NCI-H1092 treated with DMSO at 0.1 percent for 48 hours (cell line): ENCODE measurements around the gene MLST8.
A peak's percentile ranks its signal among the peaks of the same experiment; 100 is the strongest.
"Not testable (repeated sequence)": the region's sequence is repeated elsewhere in the genome, so short reads cannot be mapped to it uniquely, and the experiment has no call there.

Source experiments
- DNase-seq: peaks from one replicate; lab custom pipeline; 2025; lab: John Stamatoyannopoulos, UW

The MLST8 gene

DNA sequence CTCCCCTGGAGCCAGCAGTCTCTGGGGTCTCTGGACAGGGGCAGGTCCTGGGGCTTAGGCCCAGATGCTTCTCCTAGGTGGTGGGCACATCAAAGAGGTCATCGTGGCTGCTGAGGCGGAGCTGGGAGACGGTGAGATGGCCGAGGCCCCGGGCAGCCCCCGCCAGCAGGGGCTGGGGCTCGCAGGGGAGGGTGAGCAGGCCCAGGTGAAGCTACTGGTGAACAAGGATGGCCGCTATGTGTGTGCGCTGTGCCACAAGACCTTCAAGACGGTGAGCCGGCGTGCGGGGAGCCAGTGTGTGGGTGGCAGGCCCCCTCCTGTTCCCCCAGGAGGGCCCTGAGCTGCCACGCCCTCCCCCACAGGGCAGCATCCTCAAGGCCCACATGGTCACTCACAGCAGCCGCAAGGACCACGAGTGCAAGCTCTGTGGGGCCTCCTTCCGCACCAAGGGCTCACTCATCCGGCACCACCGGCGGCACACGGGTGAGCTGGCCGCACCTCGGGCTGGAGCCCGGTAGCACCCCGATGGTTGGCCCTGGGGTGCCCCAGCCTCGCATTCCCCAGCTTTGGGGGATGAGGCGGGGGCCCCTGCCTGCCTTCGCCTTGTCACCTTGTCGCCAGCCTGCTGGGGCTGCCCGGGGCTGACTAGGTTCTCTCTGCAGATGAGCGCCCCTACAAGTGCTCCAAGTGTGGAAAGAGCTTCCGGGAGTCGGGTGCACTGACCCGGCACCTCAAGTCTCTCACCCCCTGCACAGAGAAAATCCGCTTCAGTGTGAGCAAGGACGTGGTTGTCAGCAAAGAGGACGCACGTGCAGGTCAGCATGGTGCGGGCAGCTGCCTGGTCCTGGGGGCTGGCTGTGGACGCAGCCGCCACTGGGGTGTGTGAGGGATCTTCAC lies 27.1 kb downstream of the MLST8 start:
- DNase-seq, result no peak

DNA sequence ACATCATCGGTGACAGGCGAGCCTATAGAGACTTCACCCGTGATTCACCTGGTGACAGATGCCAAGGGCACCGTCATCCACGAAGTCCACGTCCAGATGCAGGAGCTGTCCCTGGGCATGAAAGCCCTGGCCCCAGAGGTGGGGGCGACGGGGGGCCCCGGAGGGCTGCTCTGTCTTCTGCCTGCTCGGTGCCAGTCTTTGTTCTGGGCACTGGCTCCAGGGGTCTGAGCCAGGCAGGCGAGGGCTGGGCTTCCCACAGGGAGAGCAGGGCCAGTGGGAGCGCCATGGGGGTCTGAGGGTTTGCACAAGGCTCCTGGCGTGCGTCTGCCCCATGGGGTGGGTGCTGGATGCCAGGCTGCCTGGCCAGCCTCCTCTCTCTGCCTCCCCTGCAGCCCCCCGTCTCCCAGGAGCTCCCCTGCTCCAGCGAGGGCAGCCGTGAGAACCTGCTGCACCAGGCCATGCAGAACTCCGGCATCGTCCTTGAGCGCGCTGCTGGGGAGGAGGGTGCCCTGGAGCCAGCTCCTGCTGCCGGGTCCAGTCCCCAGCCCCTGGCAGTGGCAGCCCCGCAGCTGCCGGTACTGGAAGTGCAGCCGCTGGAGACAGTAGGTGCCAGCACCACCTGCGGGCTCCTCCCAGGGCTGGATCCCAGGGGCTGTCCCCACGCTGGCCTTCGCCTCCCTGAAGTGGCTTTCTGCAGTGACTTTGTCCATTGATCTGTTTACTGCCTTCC lies 28.0 kb downstream of the MLST8 start:
- no peak for DNase-seq

DNA sequence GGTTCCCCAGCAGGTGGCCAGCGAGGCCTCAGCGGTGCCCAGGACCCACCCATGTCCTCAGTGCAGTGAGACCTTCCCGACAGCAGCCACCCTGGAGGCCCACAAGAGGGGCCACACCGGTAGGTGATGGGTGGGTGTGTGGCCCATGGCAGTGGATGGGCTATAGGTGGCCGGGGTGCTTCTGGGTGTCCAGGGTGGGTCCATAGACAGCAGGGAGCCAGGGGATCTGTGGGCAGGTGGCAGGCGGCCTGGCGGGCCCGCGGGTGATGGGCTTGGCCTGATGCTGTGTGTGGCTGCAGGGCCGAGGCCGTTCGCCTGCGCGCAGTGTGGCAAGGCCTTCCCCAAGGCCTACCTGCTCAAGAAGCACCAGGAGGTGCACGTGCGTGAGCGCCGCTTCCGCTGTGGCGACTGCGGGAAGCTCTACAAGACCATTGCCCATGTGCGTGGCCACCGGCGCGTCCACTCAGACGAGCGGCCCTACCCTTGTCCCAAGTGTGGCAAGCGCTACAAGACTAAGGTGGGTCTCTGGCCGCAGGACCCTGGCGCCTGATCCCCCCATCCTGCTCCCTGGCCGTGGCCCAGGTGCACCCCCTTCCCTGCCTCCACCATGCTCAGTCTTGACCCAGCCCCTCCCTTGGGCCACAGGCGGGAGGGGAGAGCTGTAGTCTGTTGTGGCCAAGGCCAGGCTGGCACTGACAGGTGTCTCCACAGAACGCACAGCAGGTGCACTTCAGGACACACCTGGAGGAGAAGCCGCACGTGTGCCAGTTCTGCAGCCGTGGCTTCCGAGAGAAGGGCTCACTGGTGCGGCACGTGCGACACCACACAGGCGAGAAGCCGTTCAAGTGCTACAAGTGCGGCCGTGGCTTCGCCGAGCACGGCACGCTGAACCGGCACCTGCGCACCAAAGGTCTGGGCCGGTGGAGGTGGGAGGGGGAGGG lies 28.9 kb downstream of the MLST8 start:
- no peak for DNase-seq

DNA sequence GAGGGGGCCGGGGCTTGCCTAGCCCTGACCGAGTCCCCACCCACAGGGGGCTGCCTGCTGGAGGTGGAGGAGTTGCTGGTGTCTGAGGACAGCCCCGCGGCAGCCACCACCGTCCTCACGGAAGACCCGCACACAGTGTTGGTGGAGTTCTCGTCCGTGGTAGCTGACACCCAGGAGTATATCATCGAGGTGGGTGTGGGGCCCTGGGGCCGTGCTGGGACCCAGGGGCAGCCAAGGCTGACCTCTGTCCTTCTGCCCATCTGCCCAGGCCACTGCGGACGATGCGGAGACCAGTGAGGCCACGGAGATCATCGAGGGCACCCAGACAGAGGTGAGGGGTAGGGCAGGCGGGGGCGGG lies 29.5 kb downstream of the MLST8 start:
- no peak for DNase-seq

DNA sequence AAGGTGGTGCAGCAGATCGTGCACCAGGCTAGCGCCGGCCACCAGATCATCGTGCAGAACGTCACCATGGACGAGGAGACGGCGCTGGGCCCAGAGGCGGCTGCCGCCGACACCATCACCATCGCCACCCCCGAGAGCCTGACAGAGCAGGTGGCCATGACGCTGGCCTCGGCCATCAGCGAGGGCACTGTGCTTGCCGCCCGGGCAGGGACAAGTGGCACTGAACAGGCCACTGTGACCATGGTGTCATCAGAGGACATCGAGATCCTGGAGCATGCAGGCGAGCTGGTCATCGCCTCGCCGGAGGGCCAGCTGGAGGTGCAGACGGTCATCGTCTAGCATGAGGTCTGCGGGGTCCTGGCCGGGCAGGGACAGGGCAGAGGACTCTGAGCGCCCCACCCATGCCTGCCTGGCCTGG lies 30.0 kb downstream of the MLST8 start:
- DNase-seq, result no peak

DNA sequence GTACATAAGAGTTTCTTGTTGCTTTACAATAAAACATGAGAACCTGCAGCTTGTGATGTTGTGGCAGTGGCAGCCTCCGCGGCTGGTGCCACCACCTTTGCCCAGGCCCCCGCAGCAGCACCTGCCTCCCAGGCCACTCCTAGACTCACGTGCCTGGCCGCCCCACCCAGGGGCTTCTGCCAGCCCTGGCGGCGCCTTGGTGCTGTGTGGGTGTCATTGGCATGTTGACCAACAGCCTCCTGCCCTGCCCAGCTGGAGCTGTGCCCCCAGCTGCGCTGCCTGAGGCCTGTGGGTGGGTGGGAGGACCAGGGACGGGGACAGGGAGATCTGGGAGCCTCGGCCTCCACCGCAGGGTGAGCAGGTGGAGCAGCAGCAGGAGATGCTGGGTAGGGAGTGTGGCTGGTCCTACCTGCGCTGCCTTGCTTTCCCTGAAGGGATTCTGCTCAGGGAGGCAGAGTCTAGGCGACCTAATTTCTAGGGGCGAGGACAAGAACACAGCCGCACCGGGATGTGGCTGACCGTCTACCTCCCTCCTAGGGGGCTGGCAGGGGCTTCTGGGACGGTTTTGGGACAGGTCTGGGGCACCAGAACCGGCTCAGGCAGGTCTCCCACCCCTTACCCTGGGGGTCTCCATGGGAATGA lies 30.6 kb downstream of the MLST8 start:
- no peak for DNase-seq

DNA sequence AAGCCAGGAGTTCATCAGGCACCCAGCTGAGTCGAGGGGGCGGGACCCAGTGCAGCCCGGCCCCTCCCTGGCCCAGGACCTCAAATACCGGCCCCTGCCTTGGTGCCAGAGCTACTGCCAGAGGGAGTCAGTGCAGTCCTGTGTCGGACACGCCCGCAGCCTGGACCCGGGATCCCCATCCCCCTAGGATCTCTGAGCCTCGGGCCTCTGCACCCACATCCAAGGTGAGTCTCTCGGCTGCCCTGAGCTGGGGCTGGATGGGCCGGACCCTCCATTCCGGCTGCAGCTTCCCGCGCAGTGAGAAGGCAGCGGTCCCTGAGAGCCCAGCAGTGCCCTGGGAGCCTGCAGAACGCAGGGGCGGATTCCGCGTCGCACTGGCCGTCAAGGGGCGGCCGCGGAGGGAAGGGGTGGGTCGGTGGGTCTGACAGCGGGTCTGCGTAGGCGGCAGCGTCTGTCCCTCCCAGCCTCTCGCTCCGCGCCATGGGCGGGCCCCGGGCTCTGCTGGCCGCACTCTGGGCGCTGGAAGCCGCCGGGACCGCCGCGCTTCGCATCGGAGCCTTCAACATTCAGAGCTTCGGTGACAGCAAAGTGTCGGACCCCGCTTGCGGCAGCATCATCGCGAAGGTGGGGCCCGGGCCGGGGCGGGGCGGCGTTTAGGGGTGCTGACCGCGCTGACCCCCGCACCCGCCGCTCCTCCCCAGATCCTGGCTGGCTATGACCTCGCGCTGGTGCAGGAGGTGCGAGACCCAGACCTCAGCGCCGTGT lies 31.3 kb downstream of the MLST8 start, which contains the start of gene DNASE1L2:
TSS of gene DNASE1L2 (plus strand) at position 108 of the 765 bp plus-strand sequence. CDS start at position 481, 373 bp downstream.
- DNase-seq, result no peak

DNA sequence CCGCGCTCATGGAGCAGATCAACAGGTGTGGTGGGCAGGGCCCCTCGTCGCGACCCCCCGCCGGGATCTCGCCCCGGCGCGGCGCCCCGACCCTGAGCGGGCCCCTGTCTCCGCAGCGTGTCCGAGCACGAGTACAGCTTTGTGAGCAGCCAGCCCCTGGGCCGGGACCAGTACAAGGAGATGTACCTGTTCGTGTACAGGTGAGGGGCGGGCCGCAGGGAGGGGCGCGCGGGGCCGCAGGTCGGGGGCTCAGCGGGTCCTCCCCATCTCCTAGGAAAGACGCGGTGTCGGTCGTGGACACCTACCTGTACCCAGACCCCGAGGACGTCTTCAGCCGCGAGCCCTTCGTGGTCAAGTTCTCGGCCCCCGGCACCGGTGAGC lies 31.8 kb downstream of the MLST8 start:
- DNase-seq, result no peak

DNA sequence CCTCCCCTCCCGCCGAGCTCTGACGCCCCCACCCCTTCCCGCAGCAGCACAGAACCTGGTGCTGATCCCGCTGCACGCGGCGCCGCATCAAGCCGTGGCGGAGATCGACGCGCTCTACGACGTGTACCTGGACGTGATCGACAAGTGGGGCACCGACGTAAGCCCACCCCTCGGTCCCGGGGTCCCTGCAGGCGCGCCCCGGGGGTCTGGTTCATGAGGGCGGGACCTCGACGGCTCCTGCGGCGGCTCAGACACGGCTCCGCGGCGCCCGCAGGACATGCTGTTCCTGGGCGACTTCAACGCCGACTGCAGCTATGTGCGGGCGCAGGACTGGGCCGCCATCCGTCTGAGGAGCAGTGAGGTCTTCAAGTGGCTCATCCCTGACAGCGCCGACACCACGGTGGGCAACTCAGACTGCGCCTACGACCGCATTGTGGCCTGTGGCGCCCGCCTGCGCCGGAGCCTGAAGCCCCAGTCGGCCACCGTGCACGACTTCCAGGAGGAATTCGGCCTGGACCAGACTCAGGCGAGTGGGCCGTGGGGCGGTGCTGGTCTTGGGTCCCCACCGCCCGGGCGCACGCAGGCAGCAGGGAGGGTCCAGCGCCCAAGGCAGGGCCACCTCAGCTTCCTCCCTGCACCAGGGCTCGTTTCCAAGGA lies 32.4 kb downstream of the MLST8 start:
- no peak for DNase-seq

DNA sequence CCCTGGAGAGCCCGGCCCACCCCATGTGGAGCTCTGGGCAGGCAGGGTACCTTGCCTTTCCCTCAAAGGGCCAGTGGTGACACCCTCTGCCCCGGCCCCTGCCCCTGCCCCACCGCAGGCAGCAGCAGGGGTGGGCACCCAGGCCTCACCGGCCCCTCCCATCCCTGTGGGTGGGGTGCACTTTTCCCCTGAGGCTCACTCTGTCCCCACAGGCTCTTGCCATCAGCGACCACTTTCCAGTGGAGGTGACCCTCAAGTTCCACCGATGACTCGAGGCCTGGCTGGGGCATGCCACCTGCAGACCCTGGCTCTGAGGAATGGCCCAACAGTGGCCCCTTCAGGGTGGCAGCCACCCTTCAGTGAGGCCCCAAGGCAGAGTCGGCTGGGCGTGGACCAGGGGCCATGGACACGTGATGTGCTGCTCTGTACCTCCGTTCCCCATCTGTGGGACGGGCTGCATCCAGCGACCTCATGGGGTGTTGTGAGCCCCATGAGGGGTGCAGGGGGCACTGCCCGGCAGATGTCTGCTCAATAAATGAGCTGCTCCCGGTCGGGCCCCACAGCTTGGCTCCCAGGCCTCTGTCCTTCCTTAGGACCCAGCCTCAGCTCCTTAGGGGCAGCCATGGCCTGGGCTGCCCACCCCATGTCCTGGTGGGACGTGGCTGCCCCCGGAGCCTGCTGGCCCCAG lies 33.0 kb downstream of the MLST8 start:
- DNase-seq, result no peak

DNA sequence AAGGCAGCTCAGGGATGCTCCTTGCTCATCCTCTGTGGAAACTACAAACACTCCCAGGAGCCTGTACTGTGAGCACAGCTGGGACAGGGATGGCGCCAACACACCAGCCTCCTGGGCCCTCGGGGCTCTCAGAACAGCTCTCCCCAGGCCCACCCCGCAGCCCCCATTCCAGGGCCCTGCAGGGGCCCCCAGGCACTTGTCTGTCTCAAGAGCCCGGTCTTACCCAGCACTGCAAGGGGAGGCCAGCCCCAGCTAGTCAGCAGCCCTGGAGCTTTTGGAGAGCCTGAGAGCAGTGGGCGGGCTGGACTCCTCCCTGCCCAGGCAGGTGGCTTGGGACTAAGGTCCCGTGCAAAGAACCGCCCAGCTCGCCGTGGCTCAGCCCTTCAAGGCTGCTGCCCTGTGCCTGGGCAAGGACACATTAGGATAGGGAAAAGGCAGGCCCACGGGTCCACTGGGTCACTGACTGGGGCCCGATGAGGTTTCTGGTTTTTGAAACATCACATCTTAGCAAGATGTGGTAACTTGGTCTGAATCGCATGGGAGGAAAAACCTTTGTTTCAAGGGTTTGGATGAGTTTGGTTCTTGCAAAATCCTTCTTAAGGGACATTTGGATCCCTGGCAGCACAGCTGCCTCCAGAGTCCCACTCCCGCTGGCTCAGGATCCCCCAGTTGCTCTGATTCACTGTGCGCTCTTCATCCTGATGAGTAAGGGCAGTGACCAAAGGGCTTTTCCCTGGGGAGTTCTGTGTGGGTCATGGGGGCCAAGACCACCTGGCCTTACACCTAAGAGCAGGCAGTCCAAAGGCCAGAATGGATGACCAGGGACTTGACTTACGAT lies 33.8 kb downstream of the MLST8 start:
- DNase-seq, result no peak

DNA sequence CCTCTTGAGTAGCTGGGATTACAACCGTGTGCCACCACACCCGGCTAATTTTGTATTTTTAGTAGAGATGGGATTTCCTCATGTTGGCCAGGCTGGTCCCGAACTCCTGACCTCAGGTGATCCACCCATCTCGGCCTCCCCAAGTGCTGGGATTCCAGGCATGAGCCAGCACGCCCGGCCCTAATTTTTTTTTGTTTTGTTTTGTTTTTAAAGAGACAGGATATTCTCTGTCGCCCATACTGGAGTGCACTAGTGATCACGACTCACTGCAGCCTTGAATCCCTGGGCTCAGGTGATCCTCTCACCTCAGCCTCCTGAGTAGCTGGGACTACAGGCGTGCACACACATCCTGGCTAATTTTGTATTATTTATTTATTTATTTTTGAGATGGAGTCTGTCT lies 35.1 kb downstream of the MLST8 start:
- not testable (repeated sequence) for DNase-seq

DNA sequence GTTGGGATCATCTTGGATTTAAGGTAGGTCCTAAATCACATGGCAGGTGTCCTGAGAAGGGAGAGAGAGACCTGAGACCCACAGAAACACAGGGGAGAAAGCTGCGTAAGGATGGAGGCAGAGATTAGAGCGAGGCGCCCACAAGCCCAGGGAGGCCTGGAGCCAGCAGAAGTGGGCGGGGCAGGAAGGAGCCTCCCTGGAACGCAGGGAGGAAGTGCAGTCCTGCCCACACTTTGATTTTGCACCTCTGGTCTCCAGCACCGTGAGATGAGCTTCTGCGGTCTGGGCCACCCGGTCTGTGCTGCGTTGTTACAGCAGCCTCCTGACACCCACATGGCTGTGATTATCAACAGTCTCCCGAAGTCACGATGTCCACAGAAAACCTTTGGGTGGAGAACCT lies 37.3 kb downstream of the MLST8 start:
- DNase-seq, result no peak

DNA sequence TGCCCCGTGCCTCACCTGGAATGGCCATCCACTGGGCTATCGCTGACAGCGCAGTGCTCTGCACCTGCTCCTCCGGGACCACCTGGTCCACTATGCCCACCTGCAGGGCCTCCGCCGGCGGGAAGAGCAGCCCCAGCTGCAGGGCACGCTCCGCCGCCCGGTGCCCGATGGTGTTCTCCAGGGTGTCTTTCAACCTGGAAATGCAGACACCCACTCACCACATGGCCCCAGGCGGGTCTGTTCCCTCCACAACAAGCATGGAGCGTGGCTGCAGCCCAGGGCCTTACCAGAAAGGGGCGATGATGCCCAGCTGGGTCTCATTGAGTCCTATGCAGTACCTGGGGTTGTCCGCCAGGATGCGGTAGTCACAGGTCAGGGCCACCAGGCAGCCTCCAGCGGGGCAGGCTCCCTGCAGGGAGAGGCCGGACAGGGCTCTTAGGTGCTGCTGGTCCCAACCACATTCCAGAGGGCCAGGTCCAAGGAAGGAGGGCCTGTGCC lies 37.8 kb downstream of the MLST8 start:
- DNase-seq, result no peak

DNA sequence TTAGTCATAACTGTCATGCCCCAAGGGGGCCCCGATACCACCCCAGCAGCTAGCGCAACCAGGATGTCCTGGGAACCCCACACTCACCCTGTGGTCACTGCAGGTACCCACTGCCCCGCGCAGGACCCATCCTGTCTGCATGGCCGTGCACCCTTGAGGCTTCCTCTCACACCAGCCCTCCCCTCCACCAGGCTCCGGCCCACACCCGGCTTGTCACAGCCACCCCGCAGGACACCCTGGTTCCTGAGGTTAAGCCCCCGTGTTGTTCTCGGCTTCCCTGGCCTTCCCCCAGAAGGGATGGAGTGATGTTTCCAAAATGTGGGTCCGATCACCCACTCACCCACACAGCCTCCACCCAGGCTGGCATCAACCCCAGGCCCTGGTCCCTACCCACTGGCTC lies 38.5 kb downstream of the MLST8 start:
- DNase-seq, result no peak

DNA sequence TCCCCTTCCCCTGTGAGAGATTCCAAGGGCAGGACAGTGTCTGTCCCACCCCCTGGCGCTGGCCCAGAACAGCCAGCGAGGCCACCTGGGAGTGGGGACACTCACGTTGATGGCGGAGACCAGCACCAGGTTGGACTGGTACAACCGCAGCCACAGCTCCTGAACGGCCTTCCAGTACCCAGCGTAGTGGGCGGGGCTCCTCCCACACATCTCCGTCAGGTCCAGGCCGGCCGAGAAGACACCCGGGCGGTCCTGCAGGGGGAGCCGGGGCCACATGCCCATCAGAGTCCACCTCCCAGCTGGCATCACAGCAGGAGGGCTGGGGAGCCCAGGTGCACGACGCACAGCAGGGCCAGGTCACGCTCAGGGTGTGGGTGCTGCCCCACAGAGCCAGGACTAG lies 39.0 kb downstream of the MLST8 start:
- peak; percentile 7 for DNase-seq

DNA sequence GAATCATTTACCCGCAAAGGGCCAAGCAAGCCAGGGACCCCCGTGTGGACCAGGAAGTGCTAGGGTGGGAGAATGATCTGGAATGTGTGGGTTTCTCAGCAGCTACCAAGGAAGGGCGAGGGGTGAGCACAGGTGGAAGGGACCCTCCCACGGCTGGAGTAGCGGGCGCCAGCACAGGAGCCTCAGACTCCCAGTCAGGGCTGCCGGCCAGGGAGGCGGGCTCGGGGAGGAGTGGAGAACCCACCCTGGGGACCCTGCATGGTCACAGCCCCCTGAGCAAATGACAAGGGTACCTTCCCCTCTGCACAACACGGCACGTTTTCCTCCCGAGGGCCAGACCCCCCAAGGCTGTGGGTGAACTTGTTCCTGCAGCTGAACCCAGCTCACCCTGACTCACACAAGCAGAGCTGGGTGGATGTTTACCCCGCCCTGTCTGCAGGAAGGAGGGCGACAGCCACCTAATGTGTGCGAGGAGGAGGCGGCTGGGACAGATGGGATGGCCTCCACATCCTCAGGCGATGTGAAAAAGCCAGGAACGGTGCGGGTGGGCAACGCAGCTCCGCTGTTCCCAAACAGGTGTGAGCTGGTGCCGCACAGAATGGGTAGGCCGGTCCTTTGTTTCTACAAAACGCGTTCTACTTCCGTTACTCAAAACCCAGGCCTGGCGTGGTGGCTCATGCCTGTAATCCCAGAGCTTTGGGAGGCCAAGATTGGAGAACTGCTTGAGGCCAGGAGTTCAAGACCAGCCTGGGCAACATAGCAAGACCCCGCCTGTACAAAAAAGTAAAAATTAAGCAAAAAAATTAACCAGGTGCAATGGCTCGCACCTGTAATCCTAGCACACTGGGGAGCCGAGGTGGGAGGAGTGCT lies 39.9 kb downstream of the MLST8 start:
- DNase-seq, result no peak
